Stimulated activated CD4-positive, alpha-beta T cell treated with anti-CD3 and anti-CD28 coated beads, TNF-alpha, amount 100 ng/mL, for 24 hours (primary cell): ENCODE results near the gene CASP7.

Experiments
- DNase-seq, 3 experiments: peaks; one replicate each; pipeline ENCODE4 v3.0.0-alpha.2; 2020; ENCODE audit warnings: low read depth in 3 of 3

The CASP7 gene

GRCh38 chr10:113712024-113712423, 32.3 kb downstream of the CASP7 start:
- DNase-seq = no peak

DNA sequence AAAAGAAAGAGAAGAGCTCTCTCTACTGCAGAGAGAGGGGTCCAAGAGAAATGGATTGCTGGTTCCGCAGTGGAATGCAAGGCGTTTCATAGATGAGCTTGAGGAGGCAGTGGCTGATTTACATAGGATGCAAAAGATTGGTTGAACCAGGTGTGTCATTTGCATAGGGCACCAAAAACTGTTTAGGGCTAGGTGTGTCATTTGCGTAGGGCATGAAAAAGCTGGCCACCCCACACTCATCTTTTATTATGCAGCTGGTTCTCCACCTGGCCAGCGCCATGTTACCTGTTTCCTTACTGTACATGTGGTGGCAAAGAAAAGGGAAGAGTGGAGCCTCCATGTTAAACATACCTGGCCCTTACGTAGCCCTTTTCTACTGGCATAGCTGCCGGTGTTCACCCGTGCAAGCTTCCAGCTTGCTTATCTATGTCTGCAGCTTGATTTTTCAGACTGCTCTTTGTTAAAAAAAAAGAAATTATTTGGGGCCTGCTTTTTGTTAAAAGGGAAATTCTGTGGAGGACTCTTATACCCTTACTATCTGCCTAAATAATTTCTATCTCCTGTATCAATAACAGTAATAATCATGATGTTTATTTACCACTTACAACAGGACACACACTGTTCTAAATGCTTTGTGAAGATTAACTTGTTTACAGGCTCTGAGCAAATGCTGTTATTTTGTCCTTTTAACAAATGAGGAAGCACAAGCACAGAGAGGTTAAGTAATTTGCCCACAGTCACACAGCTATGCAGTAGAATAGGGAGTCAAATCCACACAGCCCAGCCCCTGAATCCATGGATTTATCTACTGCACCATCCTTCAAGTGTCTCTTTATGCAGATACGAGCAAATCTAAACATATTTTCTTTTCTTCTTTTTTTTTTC, 33.3 kb downstream of the CASP7 start:
- DNase-seq = no peak

GRCh38 chr10:113713640-113713982, 33.9 kb downstream of the CASP7 start:
- DNase-seq = no peak

DNA sequence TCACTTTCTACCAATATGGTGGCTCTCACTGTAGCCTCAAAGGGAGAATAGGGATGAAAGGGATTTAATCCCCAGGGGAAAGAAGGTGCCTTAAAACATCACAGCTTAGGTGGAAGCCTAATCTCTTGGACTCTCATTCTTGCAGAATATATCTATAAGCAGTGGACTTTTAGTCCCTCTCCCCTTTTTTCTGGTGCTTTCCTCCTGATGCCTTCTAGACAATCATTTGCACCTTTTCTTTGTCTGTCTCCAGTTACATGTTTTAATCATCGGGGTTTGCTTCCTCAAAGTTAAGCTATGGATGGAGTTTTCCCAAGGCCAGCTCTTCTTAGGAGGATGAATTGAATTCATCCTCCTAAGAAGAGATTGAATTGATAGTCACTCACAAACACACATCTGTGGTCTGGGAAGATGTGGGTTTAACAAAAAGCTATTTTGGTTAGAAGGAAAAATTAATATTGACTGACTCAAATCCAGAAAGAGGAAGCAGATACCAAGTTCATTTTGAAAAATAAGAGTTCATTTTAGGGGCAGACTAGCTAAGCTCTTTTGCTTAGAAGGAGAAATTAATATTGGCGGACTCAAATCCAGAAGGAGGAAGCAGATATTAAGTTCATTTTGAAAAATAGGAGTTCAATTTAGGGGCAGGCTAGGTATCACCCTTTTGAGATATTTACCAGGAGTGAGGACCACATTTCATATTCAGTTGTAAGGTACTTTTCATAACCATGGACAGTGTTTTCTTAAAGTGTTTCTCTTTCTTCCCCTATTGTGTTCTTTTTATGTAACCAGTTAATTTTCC, 36.6 kb downstream of the CASP7 start:
- no peak for DNase-seq

- no peak for DNase-seq
These were observed 39.5 kb downstream of the CASP7 start for GRCh38 chr10:113718969-113719822.

DNA sequence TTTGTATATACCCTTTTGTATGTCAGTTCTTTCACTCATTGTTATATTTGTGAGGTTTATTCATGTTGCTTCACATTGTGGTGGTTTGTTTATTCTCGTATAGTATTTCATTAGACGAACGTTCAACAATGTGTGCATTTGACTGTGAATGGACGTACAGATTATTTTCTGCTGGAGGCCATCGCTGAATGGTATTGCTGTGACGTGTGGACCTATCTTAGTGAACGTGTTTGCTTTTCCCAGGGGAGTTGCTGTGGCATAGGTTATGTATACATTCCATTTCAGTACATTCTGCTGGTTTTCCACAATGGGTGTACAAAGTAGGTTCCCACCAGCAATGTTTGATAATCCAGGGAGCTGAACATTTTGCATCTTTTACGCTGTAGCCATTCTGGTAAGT, 40.7 kb downstream of the CASP7 start:
- no peak for DNase-seq

DNA sequence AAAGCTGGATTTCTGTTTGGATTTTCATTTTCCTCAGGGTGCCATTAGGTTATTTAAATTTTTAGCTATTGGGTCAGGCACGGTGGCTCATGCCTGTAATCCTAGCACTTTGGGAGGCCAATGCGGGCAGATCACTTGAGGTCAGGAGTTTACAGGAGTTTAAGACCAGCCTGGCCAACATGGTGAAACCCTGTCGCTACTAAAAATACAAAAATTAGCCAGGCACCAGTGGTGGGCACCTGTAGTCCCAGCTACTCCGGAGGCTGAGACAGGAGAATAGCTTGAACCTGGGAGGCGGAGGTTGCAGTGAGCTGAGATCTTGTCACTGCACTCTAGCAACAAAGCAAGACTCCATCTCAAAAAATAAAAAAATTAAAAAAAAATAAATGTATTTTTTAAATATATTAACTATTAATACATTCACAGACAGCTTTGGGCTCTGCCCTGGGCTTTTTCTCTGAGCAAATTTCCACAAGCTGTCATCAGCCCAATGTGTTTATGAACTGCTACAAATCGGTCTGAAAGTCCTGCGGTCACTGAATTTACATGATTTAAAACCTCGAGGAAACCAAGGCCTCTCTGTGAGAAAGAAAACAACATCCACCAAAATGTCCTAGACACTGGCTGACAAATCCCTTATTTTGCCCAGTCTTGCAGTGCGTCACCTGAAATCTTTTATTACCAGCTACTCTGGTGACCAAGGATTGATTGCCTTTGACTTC, 52.6 kb downstream of the CASP7 start:
- DNase-seq = no peak

- no peak for DNase-seq
These were observed 53.3 kb downstream of the CASP7 start for GRCh38 chr10:113732966-113733365.

- no peak for DNase-seq
These were observed 53.9 kb downstream of the CASP7 start for GRCh38 chr10:113733635-113734034.

DNA sequence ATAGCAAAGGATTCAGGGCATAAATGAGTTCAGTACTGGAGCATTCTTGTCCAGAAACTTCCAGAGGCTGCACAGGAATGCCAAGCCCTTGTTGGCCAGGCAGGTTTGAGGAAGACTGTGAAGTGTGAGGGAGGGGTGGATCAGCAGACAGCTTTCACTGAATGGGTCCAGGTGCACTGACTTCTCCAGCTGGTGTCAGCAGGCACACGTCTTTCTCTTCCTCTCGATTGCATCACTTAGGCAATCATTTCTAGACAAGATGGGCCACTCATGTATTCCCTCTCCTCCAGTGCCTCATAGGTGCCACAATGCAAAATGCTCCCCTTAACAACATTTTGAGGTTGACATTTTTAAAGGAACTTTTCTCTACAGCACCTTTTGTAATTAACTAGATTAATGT, 56.2 kb downstream of the CASP7 start:
- DNase-seq = no peak

DNA sequence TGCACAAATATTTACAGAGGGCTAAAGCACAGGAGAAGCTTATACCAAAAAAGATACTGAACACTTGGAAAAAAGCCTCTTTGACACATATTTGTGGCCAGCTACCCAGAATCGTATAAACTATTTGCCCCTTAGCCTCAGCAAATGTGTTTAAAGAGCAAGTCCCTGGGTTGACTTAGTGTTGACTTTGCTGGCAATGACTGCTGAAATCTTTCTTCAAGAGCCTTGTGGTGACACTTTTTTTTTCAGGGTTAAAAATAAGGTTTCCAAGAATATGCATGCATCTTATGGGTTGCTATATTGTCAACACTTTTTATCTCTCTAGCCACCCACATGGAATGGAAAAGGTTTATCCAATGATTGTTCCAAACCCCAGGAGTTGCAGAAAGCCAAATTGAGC, 56.9 kb downstream of the CASP7 start:
- no peak for DNase-seq

GRCh38 chr10:113739031-113739430, 59.3 kb downstream of the CASP7 start:
- no peak for DNase-seq

GRCh38 chr10:113739577-113739976, 59.9 kb downstream of the CASP7 start:
- DNase-seq = no peak

GRCh38 chr10:113740850-113741249, 61.1 kb downstream of the CASP7 start:
- DNase-seq = no peak

DNA sequence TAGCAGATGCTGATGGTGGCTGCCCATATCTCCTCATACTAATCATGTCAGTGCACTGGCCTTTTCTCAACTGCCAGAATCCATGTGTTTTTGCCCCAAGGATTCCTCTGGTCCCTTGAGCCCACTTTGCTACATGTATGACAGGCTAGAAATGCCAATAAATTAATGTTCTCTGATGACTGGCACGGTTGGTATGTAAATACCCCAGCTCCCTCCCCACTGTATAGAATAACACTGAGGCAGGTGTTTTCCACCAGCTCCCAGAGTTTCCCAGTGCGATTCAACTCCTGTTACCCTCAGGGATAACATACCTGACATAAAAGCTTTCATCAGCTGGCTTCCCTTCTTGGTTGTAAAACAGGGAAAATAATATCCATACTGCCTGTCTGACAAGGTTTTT, 62.8 kb downstream of the CASP7 start:
- no peak for DNase-seq

- no peak for DNase-seq
These were observed 63.9 kb downstream of the CASP7 start for GRCh38 chr10:113743594-113743993.

DNA sequence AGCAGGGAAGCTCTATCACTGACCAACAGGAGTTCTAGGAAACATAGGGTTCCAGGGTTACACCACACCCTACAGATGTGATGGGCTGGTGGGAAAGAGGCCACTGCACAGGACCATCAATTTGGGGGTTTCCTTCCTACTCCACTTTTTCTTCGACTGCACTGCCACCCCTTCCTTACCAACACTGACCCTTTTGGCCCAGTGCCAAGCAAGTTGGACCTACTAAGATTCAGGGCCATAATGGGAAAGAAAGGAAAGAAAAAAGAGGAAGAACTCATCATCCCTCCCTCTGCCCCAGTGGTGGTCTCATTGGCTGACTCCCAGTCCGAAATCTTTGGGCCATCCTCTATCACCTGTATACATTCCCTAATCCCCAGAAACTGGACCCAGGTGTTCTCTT, 65.7 kb downstream of the CASP7 start:
- no peak for DNase-seq

GRCh38 chr10:113746217-113746957, 66.7 kb downstream of the CASP7 start:
- DNase-seq = no peak

- DNase-seq = no peak
These were observed 71.5 kb downstream of the CASP7 start, which contains the start of gene PLEKHS1 for GRCh38 chr10:113751181-113751732. Gene PLEKHS1 (plus strand): TSS chr10:113751682. CDS start chr10:113755278, 3,596 bp downstream.

GRCh38 chr10:113752553-113752952, 72.8 kb downstream of the CASP7 start:
- no peak for DNase-seq
